GM10847 (cell line): ENCODE results near the gene BTBD18.

Experiments
- POLR2A ChIP-seq: IDR thresholded peaks from 2 replicates; pipeline ENCODE4 v1.6.1; 2011; ENCODE audit not compliant: insufficient read length; ENCODE audit errors: extremely low read depth

BTBD18 gene

GRCh38 chr11:57711414-57712255 lies 40.0 kb downstream of the BTBD18 start, which contains the start of gene MED19:
MED19 (minus strand) TSS chr11:57712215; CDS start chr11:57712179, 36 bp downstream.
- TF ChIP-seq POLR2A = no peak

GRCh38 chr11:57709802-57710367 lies 41.7 kb downstream of the BTBD18 start:
- no peak for TF ChIP-seq POLR2A

- no peak for TF ChIP-seq POLR2A
Measured at GRCh38 chr11:57704932-57705331, 46.7 kb downstream of the BTBD18 start.

- TF ChIP-seq POLR2A = no peak
Measured at GRCh38 chr11:57703341-57703740, 48.3 kb downstream of the BTBD18 start.

- TF ChIP-seq POLR2A = no peak
Measured at GRCh38 chr11:57700425-57700824, 51.2 kb downstream of the BTBD18 start.

- no peak for TF ChIP-seq POLR2A
Measured at GRCh38 chr11:57699813-57700212, 51.8 kb downstream of the BTBD18 start.

- no peak for TF ChIP-seq POLR2A
Measured at GRCh38 chr11:57698843-57699365, 52.7 kb downstream of the BTBD18 start.
